ENCODE data around the gene HMGB1. TPM values are rescaled to one million over a fixed set of nuclear protein-coding genes. Genes with fewer than 3 reads are reported as not detected.
A peak's percentile ranks its signal among the peaks of the same experiment; 100 is the strongest.

HMGB1 gene
- total and polyA plus RNA-seq, 2 of the 4 experiments (the other 2 are of a cell fraction): 185 to 276 TPM

DNA sequence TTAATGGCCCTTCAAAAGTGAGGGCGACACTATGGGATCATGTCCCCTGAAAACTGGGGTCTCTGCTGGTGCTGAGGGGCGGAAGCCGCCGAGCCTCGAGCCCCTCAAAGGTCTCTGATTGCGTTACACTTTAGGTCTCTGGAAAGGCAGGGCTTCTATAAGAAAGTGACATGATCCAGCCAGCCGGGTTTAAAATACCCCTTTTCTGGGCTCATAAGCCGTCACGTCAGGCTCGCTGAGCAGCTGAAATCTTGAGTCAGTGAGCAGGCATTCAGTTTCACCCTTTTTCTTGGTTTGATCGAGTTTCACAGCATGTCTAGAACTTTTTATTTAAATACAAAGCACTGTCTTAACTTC is 600 bp upstream of the HMGB1 start:
- dilution Hi-C loops (cut with HindIII; ENCODE audit: low sequenced_read_pairs, unreplicated experiment): no loop called here

More for the DNA sequence above, 600 bp upstream of the HMGB1 start:
- H3K27ac ChIP-seq (ENCODE audit: insufficient read depth, low read length): peak overlapping the region; percentile 3; the same call in 1 of the 2 replicates
- H4K5ac ChIP-seq (ENCODE audit: low read depth, low read length): no peak overlapping the region
- peaks cover 6 to 7% of the 10 kb centered on the region in 2 experiments; a peak in 3 of 4 replicates for H3K79me1 ChIP-seq (ENCODE audit: low read depth in 1 of 2, low read length in 2 of 2)
- H3K23ac ChIP-seq (ENCODE audit: low read depth, low read length): no peak overlapping the region; the same call in 1 of the 2 replicates
- peak overlapping the region; percentile 13; the same call in 1 of the 2 replicates for H3K9ac ChIP-seq (ENCODE audit: low read depth, low read length)
- H3K4me1 ChIP-seq (ENCODE audit: control insufficient read depth, insufficient read depth, low read length): peaks cover 3% of the 10 kb centered on the region
- TF ChIP-seq POLR2A (IDR thresholded peaks at IDR 0.05; ENCODE audit: low read depth, low read length) (no peak), MAFK (IDR thresholded peaks at IDR 0.05; ENCODE audit: low read depth, low read length) (no peak), CEBPB (IDR thresholded peaks at IDR 0.05; ENCODE audit: low read depth, low read length) (no peak), FOS (IDR thresholded peaks at IDR 0.05; ENCODE audit: low read depth, low read length) (no peak), MAZ (IDR thresholded peaks at IDR 0.05; ENCODE audit: borderline replicate concordance, low read depth, low read length) (no peak), RFX5 (IDR thresholded peaks at IDR 0.05; ENCODE audit: low read depth, low read length) (no peak), BHLHE40 (IDR thresholded peaks at IDR 0.05; ENCODE audit: low read depth, low read length) (no peak), RCOR1 (IDR thresholded peaks at IDR 0.05; ENCODE audit: insufficient replicate concordance, low read length) (no peak), MXI1 (IDR thresholded peaks at IDR 0.05; ENCODE audit: borderline replicate concordance, low read depth, low read length) (no peak)
- TF ChIP-seq, protein P1, sequence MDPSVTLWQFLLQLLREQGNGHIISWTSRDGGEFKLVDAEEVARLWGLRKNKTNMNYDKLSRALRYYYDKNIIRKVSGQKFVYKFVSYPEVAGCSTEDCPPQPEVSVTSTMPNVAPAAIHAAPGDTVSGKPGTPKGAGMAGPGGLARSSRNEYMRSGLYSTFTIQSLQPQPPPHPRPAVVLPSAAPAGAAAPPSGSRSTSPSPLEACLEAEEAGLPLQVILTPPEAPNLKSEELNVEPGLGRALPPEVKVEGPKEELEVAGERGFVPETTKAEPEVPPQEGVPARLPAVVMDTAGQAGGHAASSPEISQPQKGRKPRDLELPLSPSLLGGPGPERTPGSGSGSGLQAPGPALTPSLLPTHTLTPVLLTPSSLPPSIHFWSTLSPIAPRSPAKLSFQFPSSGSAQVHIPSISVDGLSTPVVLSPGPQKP (IDR thresholded peaks at IDR 0.05; ENCODE audit: borderline replicate concordance, low read depth, low read length): no peak
- TF ChIP-seq, protein P2, sequence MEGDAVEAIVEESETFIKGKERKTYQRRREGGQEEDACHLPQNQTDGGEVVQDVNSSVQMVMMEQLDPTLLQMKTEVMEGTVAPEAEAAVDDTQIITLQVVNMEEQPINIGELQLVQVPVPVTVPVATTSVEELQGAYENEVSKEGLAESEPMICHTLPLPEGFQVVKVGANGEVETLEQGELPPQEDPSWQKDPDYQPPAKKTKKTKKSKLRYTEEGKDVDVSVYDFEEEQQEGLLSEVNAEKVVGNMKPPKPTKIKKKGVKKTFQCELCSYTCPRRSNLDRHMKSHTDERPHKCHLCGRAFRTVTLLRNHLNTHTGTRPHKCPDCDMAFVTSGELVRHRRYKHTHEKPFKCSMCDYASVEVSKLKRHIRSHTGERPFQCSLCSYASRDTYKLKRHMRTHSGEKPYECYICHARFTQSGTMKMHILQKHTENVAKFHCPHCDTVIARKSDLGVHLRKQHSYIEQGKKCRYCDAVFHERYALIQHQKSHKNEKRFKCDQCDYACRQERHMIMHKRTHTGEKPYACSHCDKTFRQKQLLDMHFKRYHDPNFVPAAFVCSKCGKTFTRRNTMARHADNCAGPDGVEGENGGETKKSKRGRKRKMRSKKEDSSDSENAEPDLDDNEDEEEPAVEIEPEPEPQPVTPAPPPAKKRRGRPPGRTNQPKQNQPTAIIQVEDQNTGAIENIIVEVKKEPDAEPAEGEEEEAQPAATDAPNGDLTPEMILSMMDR (conservative IDR thresholded peaks at IDR 0.05; ENCODE audit: low read depth, low read length): no peak
- H3K56ac ChIP-seq (ENCODE audit: extremely low read depth, insufficient read depth, low read length): no peak overlapping the region; the same call in 1 of the 2 replicates
- H3K4me3 ChIP-seq (ENCODE audit: insufficient read depth, low read depth, low read length): peak overlapping the region; percentile 7; the same call in 1 of the 2 replicates
- ATAC-seq (ENCODE audit: low read depth): no peak
- peak overlapping the region; percentile 64 for H3K4me2 ChIP-seq (ENCODE audit: low read depth, low read length)
- in situ Hi-C loops (cut with MboI; ENCODE audit: low sequenced_read_pairs): loop anchor here (10.0 to 25.0 kb wide), 3 partner anchors 148 to 578 kb away; partner anchors contain the start of gene USPL1
- no peak overlapping the region for H4K91ac ChIP-seq (ENCODE audit: insufficient read depth, low read depth, low read length)
- no peaks in the 10 kb centered on the region for H3K9me3 ChIP-seq (ENCODE audit: control insufficient read depth, insufficient read depth, low read length)
- WGBS, 2 experiments (ENCODE audit: extremely low coverage in 2 of 2, insufficient read length in 1 of 2): 0% methylated on average over 5 of the region's 11 CpGs; no CpG with 5 or more reads in 1 of the 2 experiments
- H2BK15ac ChIP-seq (ENCODE audit: low read depth, low read length): no peak overlapping the region
- H2AFZ ChIP-seq (replicated peaks; ENCODE audit: low read length, poor library complexity): peak overlapping the region; percentile 83
- H3K9me1 ChIP-seq (ENCODE audit: insufficient read depth, low read length): no peaks in the 10 kb centered on the region
- intact Hi-C loops (cut with micrococcal nuclease): loop anchor here (1.0 to 2.0 kb wide), 2 partner anchors 106 to 151 kb away; partner anchors contain the start of gene USPL1
- H3K14ac ChIP-seq (replicated peaks; ENCODE audit: low read depth, low read length): no peak overlapping the region
- POLR2A ChIA-PET (ENCODE audit: unreplicated experiment): no interaction called here
- H2AK5ac ChIP-seq (ENCODE audit: low read depth, low read length): no peak overlapping the region
- H2BK5ac ChIP-seq (ENCODE audit: low read depth, low read length, poor library complexity, severe bottlenecking): no peak overlapping the region
- H2BK20ac ChIP-seq (ENCODE audit: low read depth, low read length): no peak overlapping the region
- H3K18ac ChIP-seq (ENCODE audit: low read depth, low read length): no peak overlapping the region
- H2BK120ac ChIP-seq (ENCODE audit: low read depth, low read length): no peak overlapping the region
- no peak overlapping the region for H2AK9ac ChIP-seq (replicated peaks; ENCODE audit: low read depth, low read length, poor library complexity)
- no peak overlapping the region for H4K8ac ChIP-seq (ENCODE audit: low read depth in 2 of 2, low read length in 2 of 2)
- peak; percentile 60 for DNase-seq
- H3K36me3 ChIP-seq (ENCODE audit: control insufficient read depth, insufficient read depth, low read length): peaks cover 2% of the 10 kb centered on the region
- CTCF ChIA-PET: interaction anchor here (0.6 kb wide), 1 partner anchor 10 kb away, joined by 5 read pairs; no protein-coding TSS in a partner anchor
- no peaks in the 10 kb centered on the region for H3K27me3 ChIP-seq (ENCODE audit: control insufficient read depth, insufficient read depth, low read length)
- BruUV-seq (replicated peaks): no TSS peak
- H4K20me1 ChIP-seq (ENCODE audit: insufficient read depth, low read length): peaks cover 6% of the 10 kb centered on the region; the same call in 1 of the 2 replicates
- no peak overlapping the region for H3K4ac ChIP-seq (ENCODE audit: low read depth, low read length)
